Measurements from ENCODE around the gene PAMR1.
A peak's percentile ranks its signal among the peaks of the same experiment; 100 is the strongest.

Gene PAMR1

DNA sequence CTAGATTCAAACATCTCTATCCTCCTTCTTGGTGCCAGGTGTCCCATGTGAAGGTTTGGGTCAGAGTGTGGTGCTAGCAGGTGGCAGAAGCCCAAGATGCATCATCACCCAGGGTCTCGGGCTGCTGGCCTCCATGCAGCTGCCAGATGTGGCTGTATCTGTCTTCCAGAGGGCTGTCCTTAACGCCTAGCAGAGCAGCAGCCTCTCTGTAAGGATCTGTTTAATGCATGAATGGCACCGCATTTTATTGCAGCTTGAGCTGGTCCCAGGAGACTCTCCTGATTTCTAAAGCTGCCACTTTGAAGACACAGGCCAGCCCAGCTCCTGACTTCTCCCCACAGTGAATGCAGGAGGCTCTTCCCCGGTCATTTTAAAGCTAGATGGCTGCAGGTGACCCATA is 132.3 kb downstream of the PAMR1 start:
- H2BK5ac ChIP-seq (ENCODE audit: low read length) = no peak overlapping the region
- H3K18ac ChIP-seq (ENCODE audit: low read length) = no peak overlapping the region
- no peaks in the 10 kb centered on the region for H3K36me3 ChIP-seq (ENCODE audit: control insufficient read depth, insufficient read depth, low read length)
- H3K4me3 ChIP-seq (ENCODE audit: low read length) = no peak overlapping the region
- H3K23ac ChIP-seq (ENCODE audit: low read length) = no peak overlapping the region
- H3K4me2 ChIP-seq (ENCODE audit: low read length) = no peak overlapping the region
- H2BK15ac ChIP-seq (replicated peaks; ENCODE audit: low read depth) = no peak overlapping the region
- H4K8ac ChIP-seq (ENCODE audit: low read depth, low read length) = no peak overlapping the region
- no peaks in the 10 kb centered on the region for H3K27me3 ChIP-seq (ENCODE audit: insufficient read depth, low read length, poor library complexity)
- no peak overlapping the region for H3K9ac ChIP-seq (ENCODE audit: low read length)
- no peak overlapping the region for H2AK5ac ChIP-seq (ENCODE audit: low read length)
- no CpG with 5 or more reads among the region's 4 CpGs for WGBS (ENCODE audit: extremely low coverage, insufficient coverage, low lambda C conversion rate)
- no peak overlapping the region for H2BK120ac ChIP-seq (ENCODE audit: low read depth, low read length)
- H3K27ac ChIP-seq (ENCODE audit: low read depth, low read length) = no peak overlapping the region
- H3K4ac ChIP-seq (ENCODE audit: low read depth, low read length) = no peak overlapping the region
- no peak overlapping the region for H3K56ac ChIP-seq (ENCODE audit: low read length)
- no peaks in the 10 kb centered on the region for H3K4me1 ChIP-seq (ENCODE audit: control insufficient read depth, low read depth, low read length)
- no peak for DNase-seq
- no peaks in the 10 kb centered on the region for H3K79me2 ChIP-seq (ENCODE audit: control insufficient read depth, insufficient read depth, low read length)
- no peak overlapping the region for H4K5ac ChIP-seq (ENCODE audit: low read length)
- H3K79me1 ChIP-seq (ENCODE audit: low read length) = no peaks in the 10 kb centered on the region

DNA sequence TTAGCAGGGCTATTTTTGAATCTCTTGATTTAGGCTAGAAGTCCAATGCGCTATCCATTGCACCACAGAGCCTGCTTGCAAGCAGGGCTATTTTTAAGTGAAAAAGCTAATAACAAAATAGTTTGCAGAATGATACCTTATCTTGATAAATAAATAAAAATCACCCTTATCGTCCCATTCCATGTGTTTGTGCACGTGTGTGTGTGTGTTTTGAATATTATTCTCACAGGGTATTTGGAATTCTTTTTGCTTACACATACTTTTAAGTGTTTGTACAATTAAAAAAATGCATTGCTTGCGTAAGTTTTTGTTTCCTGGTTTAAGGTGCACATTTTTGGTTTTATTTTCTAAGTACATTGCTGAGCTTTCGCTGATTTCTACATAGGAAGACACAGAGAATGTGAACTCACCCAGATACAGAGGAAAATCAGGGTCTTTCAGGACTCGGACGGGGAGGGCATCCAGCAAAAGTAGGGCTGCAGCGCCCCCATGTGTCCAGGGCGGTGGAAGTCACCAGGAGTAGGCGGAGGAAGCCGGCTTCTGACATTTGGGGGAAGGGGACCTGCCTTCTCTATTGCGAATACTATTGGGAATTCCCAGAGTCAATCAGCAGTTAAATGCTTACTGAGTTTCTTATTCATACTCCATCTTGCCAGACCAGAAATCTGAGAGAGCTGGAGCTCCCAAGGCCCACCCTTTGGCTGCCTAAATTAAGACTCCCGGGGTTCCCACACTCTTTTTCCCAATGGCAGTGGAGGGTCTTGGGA is 133.3 kb downstream of the PAMR1 start:
- no peak overlapping the region for H3K27ac ChIP-seq (ENCODE audit: low read depth, low read length)
- no peak overlapping the region for H2AK5ac ChIP-seq (ENCODE audit: low read length)
- WGBS (ENCODE audit: extremely low coverage, insufficient coverage, low lambda C conversion rate) = no CpG with 5 or more reads among the region's 13 CpGs
- H3K23ac ChIP-seq (ENCODE audit: low read length) = no peak overlapping the region
- no peaks in the 10 kb centered on the region for H3K79me2 ChIP-seq (ENCODE audit: control insufficient read depth, insufficient read depth, low read length)
- H3K56ac ChIP-seq (ENCODE audit: low read length) = no peak overlapping the region
- H3K18ac ChIP-seq (ENCODE audit: low read length) = no peak overlapping the region
- no peaks in the 10 kb centered on the region for H3K79me1 ChIP-seq (ENCODE audit: low read length)
- no peak overlapping the region for H2BK15ac ChIP-seq (replicated peaks; ENCODE audit: low read depth)
- no peak overlapping the region for H3K4ac ChIP-seq (ENCODE audit: low read depth, low read length)
- H4K5ac ChIP-seq (ENCODE audit: low read length) = no peak overlapping the region
- H2BK120ac ChIP-seq (ENCODE audit: low read depth, low read length) = no peak overlapping the region
- no peak overlapping the region for H3K4me2 ChIP-seq (ENCODE audit: low read length)
- H3K9ac ChIP-seq (ENCODE audit: low read length) = no peak overlapping the region
- H3K4me3 ChIP-seq (ENCODE audit: low read length) = no peak overlapping the region
- H3K36me3 ChIP-seq (ENCODE audit: control insufficient read depth, insufficient read depth, low read length) = no peaks in the 10 kb centered on the region
- H4K8ac ChIP-seq (ENCODE audit: low read depth, low read length) = no peak overlapping the region
- H3K4me1 ChIP-seq (ENCODE audit: control insufficient read depth, low read depth, low read length) = no peaks in the 10 kb centered on the region
- H3K27me3 ChIP-seq (ENCODE audit: insufficient read depth, low read length, poor library complexity) = no peaks in the 10 kb centered on the region
- peak; percentile 81 for DNase-seq
- no peak overlapping the region for H2BK5ac ChIP-seq (ENCODE audit: low read length)

DNA sequence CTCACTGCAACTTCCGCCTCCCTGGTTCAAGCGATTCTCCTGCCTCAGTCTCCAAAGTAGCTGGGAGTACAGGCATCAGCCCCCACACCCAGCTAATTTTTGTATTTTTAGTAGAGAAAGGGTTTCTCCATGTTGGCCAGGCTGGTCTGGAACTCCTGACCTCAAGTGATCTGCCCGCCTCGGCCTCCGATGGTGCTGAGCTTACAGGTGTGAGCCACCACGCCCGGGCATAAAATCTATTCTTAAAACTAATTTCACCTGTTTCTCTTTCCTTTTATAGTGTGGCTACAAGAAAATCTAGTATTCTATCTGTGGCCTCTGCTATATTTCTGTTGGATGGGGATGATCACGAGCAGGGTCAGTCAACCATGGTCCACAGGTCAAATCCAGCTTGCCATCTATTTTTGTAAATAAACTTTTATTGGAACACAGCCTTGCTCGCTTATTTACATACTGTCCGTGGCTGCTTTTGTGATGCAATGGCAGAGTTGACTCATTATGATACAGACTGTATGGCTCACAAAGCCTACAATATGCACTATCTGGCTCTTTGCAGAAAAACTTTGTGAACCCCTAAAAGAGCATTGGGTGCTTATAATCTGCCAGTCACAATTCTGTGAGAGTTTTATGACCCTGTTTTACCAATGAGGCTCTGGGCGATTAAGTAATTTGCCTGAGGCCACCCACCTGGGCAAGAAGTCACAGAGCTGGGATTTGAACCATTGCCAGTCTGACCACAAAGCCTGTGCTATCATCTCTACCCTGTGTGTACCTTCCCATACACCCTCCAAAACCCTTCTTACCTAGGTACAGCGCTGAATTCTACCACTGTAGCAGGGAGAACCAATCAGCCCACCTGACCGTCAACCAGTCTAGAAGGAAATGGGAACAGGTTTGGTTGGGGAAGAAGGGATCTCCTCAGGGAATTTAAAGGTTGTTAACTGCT is 134.4 kb downstream of the PAMR1 start:
- no peak overlapping the region for H4K5ac ChIP-seq (ENCODE audit: low read length)
- H3K4me2 ChIP-seq (ENCODE audit: low read length) = no peak overlapping the region
- H3K79me1 ChIP-seq (ENCODE audit: low read length) = no peaks in the 10 kb centered on the region
- no peak overlapping the region for H3K18ac ChIP-seq (ENCODE audit: low read length)
- no peak overlapping the region for H2BK120ac ChIP-seq (ENCODE audit: low read depth, low read length)
- no peak overlapping the region for H4K8ac ChIP-seq (ENCODE audit: low read depth, low read length)
- no peak overlapping the region for H3K56ac ChIP-seq (ENCODE audit: low read length)
- no peak overlapping the region for H3K9ac ChIP-seq (ENCODE audit: low read length)
- H3K79me2 ChIP-seq (ENCODE audit: control insufficient read depth, insufficient read depth, low read length) = no peaks in the 10 kb centered on the region
- H2BK15ac ChIP-seq (replicated peaks; ENCODE audit: low read depth) = no peak overlapping the region
- no peaks in the 10 kb centered on the region for H3K4me1 ChIP-seq (ENCODE audit: control insufficient read depth, low read depth, low read length)
- H3K36me3 ChIP-seq (ENCODE audit: control insufficient read depth, insufficient read depth, low read length) = no peaks in the 10 kb centered on the region
- H2AK5ac ChIP-seq (ENCODE audit: low read length) = no peak overlapping the region
- H3K4ac ChIP-seq (ENCODE audit: low read depth, low read length) = no peak overlapping the region
- H3K23ac ChIP-seq (ENCODE audit: low read length) = no peak overlapping the region
- H3K27ac ChIP-seq (ENCODE audit: low read depth, low read length) = no peak overlapping the region
- H2BK5ac ChIP-seq (ENCODE audit: low read length) = no peak overlapping the region
- H3K27me3 ChIP-seq (ENCODE audit: insufficient read depth, low read length, poor library complexity) = no peaks in the 10 kb centered on the region
- WGBS (ENCODE audit: extremely low coverage, insufficient coverage, low lambda C conversion rate) = no CpG with 5 or more reads among the region's 13 CpGs
- no peak overlapping the region for H3K4me3 ChIP-seq (ENCODE audit: low read length)
- DNase-seq = no peak

DNA sequence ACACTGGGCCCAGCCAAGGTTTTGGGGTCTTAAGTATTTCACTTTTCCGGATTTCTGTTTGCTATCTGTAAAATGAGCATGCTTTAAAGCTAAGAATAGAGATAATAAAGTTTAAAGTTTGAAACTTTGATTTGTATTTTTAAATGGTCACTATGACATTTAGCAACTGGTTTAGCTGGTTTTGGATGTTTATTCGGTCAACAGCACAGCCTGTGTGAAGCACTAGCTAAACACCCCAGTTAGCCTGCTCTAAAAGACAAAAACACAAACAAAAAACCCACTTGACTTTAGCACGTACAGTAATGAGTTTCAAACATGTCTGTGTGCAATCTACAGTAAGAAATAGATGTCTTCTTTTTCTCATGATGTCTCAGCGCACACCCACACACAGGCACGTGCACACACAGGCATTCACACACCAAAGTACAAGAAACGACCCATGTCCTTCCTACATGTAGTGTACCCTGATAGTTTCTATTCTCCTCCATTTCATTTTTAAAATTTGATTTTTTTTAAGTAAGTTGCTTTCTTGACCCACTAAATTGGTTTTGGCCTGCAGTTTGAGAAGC is 135.4 kb downstream of the PAMR1 start:
- Histone ChIP-seq H3K4me2 (ENCODE audit: low read length) (no peak overlapping the region), H2BK15ac (replicated peaks; ENCODE audit: low read depth) (no peak overlapping the region), H3K23ac (ENCODE audit: low read length) (no peak overlapping the region), H3K27ac (ENCODE audit: low read depth, low read length) (no peak overlapping the region), H2BK120ac (ENCODE audit: low read depth, low read length) (no peak overlapping the region), H3K79me1 (ENCODE audit: low read length) (no peaks in the 10 kb centered on the region), H3K4me3 (ENCODE audit: low read length) (no peak overlapping the region), H4K8ac (ENCODE audit: low read depth, low read length) (no peak overlapping the region), H2AK5ac (ENCODE audit: low read length) (no peak overlapping the region), H3K27me3 (ENCODE audit: insufficient read depth, low read length, poor library complexity) (no peaks in the 10 kb centered on the region), H3K4me1 (ENCODE audit: control insufficient read depth, low read depth, low read length) (no peaks in the 10 kb centered on the region), H3K18ac (ENCODE audit: low read length) (no peak overlapping the region), H3K56ac (ENCODE audit: low read length) (no peak overlapping the region), H2BK5ac (ENCODE audit: low read length) (no peak overlapping the region), H3K9ac (ENCODE audit: low read length) (no peak overlapping the region), H3K36me3 (ENCODE audit: control insufficient read depth, insufficient read depth, low read length) (no peaks in the 10 kb centered on the region), H3K79me2 (ENCODE audit: control insufficient read depth, insufficient read depth, low read length) (no peaks in the 10 kb centered on the region), H3K4ac (ENCODE audit: low read depth, low read length) (no peak overlapping the region), H4K5ac (ENCODE audit: low read length) (no peak overlapping the region)
- no peak for DNase-seq
- no CpG with 5 or more reads among the region's 6 CpGs for WGBS (ENCODE audit: extremely low coverage, insufficient coverage, low lambda C conversion rate)

DNA sequence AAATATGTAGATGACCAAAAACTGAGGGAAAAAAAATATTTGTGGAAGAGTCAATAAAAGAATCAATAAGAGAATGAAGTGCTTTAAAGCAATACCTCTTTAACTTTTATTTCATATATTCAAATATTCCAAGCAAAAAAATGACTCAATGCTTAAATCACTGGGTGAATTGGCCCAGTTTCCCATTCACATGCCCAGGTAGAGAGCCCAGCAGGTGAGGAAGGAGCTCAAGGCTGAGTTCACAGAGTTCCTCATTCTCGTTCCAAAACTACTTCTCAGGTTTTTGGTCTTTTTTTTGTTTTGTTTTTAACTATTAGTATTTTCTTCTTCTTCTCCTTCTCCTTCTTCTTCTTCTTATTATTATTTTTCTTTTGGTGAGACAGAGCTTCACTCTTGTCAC is 136.3 kb downstream of the PAMR1 start:
- H2BK15ac ChIP-seq (replicated peaks; ENCODE audit: low read depth) = no peak overlapping the region
- H2BK5ac ChIP-seq (ENCODE audit: low read length) = no peak overlapping the region
- H3K4me3 ChIP-seq (ENCODE audit: low read length) = no peak overlapping the region
- H3K18ac ChIP-seq (ENCODE audit: low read length) = no peak overlapping the region
- H3K27ac ChIP-seq (ENCODE audit: low read depth, low read length) = no peak overlapping the region
- no peaks in the 10 kb centered on the region for H3K79me1 ChIP-seq (ENCODE audit: low read length)
- H3K56ac ChIP-seq (ENCODE audit: low read length) = no peak overlapping the region
- no peak for DNase-seq
- no peak overlapping the region for H4K8ac ChIP-seq (ENCODE audit: low read depth, low read length)
- H3K4ac ChIP-seq (ENCODE audit: low read depth, low read length) = no peak overlapping the region
- H3K4me1 ChIP-seq (ENCODE audit: control insufficient read depth, low read depth, low read length) = no peaks in the 10 kb centered on the region
- H2BK120ac ChIP-seq (ENCODE audit: low read depth, low read length) = no peak overlapping the region
- no peaks in the 10 kb centered on the region for H3K79me2 ChIP-seq (ENCODE audit: control insufficient read depth, insufficient read depth, low read length)
- no peak overlapping the region for H4K5ac ChIP-seq (ENCODE audit: low read length)
- no peaks in the 10 kb centered on the region for H3K36me3 ChIP-seq (ENCODE audit: control insufficient read depth, insufficient read depth, low read length)
- H3K23ac ChIP-seq (ENCODE audit: low read length) = no peak overlapping the region
- no peak overlapping the region for H3K9ac ChIP-seq (ENCODE audit: low read length)
- H2AK5ac ChIP-seq (ENCODE audit: low read length) = no peak overlapping the region
- no peaks in the 10 kb centered on the region for H3K27me3 ChIP-seq (ENCODE audit: insufficient read depth, low read length, poor library complexity)
- no peak overlapping the region for H3K4me2 ChIP-seq (ENCODE audit: low read length)
- WGBS (ENCODE audit: extremely low coverage, insufficient coverage, low lambda C conversion rate) = no CpG with 5 or more reads among the region's 1 CpG
